Spleen (tissue), 7 donors: Measurements from ENCODE around the gene SHC3.

ENCODE experiments used
- POLR2A ChIP-seq, 3 donors: fragments of 450-650 bp; IDR thresholded peaks; one replicate each; pipeline ENCODE4 v1.5.1; 2017; ENCODE audit warnings: antibody characterized with exemption in 3 of 3, mild to moderate bottlenecking in 1 of 3
- POLR2AphosphoS5 ChIP-seq, 3 donors: sonication (generic); formaldehyde crosslinking; IDR thresholded peaks; one replicate each; pipeline ENCODE4 v1.5.1; 2017; ENCODE audit warnings: antibody characterized with exemption in 3 of 3
- TF ChIP-seq, protein P1 (sequence below), 11 experiments: fragments of 200-600 bp in 7 of 11; fragments of 450-650 bp in 4 of 11; sonication (generic) in 4 of 11; IDR thresholded peaks in 8 of 11; conservative IDR thresholded peaks in 3 of 11; 1 replicate in 7 of 11; 2 replicates in 4 of 11; pipeline versions ENCODE4 v1.4.0 to v1.8.0; 2016 to 2021; ENCODE audit warnings: antibody characterized with exemption in 11 of 11, inconsistent platforms in 4 of 11, mild to moderate bottlenecking in 1 of 11
- donor health status: DM: no; HTN: no; CAD: no; lungs with moderate emphysema.
- donor health status: DM: no; HTN: no; CAD: no.
- donor health status: DM: no; HTN: no; CAD: no.

GRCh38 chr9:89000973-89001916 lies 177.4 kb downstream of the SHC3 start:
- no peak for TF ChIP-seq POLR2A (IDR thresholded peaks at IDR 0.05)
- TF ChIP-seq, protein P1, sequence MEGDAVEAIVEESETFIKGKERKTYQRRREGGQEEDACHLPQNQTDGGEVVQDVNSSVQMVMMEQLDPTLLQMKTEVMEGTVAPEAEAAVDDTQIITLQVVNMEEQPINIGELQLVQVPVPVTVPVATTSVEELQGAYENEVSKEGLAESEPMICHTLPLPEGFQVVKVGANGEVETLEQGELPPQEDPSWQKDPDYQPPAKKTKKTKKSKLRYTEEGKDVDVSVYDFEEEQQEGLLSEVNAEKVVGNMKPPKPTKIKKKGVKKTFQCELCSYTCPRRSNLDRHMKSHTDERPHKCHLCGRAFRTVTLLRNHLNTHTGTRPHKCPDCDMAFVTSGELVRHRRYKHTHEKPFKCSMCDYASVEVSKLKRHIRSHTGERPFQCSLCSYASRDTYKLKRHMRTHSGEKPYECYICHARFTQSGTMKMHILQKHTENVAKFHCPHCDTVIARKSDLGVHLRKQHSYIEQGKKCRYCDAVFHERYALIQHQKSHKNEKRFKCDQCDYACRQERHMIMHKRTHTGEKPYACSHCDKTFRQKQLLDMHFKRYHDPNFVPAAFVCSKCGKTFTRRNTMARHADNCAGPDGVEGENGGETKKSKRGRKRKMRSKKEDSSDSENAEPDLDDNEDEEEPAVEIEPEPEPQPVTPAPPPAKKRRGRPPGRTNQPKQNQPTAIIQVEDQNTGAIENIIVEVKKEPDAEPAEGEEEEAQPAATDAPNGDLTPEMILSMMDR (IDR thresholded peaks at IDR 0.05 in 8 of 11, conservative IDR thresholded peaks at IDR 0.05 in 3 of 11) = peak; percentile 66 to 85 (median 74)
- peak; percentile 6 to 50 (median 44) for TF ChIP-seq POLR2AphosphoS5 (IDR thresholded peaks at IDR 0.05)
